HG02870 (cell line): ENCODE data around the gene MBOAT7.

Experiments used
- ATAC-seq: cut with Tn5 transposase; IDR thresholded peaks from one replicate; pipeline ENCODE4 v1.9.1; 2021; ENCODE audit warnings: mild to moderate bottlenecking, moderate library complexity; ENCODE audit not compliant: unreplicated experiment

MBOAT7 gene

DNA sequence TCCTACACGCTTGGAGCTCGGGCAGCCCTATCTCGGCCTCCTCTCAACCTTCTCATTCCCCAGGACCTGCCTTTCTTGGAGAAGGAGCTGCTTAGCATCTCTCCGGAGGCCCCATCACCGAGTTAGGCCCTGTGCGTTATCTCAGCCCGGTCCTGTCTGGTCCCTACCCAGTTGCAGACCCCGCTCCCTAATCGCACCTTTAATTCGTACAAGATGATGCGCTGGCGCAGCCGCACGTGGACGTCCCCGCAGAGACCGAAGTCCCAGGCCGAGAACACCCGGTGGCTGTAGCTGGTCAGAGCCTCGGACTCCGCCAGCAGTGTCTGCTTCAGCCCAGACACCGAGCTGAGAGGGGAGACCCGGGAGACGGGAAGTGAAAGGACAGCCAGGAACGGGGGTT is 24.2 kb downstream of the MBOAT7 start:
- no peak for ATAC-seq

DNA sequence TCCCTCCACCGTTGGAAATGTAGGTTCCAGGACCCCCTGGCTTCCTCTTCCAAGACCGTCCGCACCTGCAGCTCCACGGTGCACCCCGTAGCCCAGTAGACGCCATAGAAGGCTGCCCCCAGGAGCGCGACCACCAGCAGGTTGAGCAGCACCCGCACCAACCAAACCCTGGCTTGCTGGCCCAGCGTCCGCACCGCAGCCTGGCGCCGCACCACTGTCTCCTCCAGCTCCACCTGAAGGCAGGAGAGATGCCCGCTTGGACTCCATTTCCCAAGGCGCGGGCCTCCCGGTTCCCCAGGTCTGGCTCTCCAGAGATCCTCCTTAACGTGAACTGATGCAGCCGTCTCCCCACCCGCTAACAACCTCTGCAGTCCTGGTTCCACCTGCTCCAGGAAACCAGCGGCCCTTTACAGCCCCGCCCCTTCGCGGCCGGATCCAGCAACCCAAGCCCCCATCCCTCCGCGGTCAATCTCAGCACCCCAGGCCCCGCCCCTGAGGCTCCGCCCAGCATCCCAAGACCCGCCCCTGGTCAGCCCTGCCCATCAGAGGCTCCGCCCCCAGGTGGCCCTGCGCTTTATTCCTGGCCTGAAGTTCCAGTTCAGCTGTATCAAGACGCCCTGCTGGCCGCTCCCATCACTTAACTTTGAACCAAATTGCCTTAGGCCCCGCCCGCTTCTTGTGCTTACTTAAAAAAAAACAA is 24.9 kb downstream of the MBOAT7 start:
- ATAC-seq = no peak

DNA sequence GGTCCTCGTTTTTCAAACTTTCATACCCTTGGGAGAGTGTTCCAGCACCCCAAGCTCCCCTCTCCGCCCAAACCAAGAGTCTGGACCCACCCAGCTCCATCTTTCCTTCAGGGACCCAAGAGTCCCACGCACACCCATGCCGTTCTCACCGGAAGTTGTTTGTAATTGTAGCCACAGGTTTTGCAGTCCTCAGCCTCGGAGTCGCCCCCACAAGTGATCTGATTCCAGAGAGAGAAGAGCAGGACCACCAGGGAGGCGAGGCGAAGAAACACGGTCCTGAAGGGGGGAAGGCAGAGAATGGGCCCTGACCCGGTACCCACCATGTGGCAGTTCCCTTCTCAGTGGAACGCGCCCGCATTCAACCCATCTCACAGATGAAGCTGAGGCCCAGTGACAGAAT is 26.5 kb downstream of the MBOAT7 start:
- no peak for ATAC-seq

DNA sequence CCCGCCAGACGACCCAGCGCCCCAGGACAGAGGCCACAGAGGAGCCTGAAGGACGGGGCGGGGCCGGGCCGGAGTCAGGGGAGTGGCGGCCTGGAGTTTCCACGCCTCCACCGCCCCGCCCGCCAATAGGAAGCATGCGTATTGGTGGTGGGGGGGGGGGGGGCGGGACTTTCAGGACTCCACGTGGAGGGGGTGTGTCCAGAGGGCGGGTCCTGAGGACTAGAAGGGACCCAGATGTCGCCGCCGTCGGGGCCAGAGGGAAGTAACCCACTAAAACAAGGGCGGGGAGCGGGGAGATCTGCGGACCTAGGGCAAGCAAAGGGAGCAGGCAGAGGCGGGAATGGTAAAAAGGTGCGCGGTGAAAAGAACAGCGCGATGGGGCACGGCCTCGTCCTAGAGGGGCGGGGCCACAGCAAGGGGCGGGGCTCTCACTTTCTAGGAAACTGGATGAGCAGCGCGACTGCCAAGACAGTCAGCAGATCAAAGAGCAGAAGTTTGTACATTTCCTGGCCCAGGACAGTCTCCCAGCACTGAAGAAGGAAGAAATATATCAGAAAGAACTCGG is 27.1 kb downstream of the MBOAT7 start:
- no peak for ATAC-seq

DNA sequence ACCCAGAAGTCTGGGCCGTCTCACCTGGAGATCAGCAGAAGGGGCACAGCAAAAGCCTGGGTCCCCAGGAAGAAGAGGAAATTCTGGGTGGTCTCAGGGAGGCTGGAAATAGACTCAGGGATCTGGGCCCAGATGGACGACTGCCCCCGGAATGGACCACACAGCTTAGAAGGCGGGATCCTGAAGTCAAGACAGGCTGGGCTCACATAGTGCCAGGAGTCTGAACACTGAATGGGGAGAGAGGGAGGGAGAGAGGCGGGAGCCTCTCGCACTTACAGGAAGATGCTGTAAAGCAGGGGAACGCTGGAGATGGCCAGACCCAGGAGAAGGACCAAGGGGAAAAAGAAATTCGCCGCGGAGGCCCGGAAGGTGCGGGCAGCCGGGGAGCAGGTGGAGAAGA is 28.5 kb downstream of the MBOAT7 start:
- ATAC-seq = no peak

DNA sequence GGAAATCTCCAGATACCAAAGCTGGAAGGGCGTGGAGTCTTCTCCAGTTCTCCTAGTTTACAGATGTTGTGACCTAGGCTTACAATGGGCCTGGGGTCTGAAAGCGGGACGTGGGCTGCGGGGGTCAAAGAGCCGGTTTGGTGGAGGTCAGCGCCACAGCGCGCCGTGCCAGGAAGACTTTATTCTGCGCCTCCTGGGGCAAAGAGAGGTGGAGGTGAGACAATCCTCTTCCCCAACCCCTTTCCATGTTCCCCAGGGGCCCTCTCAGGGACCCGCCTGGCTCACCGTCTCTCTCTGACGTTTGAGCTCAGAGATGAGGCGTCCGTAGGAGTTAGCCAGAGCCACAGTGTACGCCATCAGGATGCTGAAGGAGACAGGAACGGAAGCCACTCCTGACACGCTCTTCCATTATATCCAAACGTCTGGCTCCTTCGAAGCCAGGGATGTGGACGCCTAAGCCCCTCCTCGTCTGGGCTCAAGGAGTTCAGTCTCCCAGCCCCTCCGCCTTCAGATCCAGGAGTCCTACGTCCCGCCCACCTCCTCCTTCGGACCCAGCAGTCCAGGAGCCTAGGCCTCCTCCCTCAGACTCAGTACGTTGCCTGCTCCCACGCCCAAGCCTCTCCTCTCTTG is 29.1 kb downstream of the MBOAT7 start:
- no peak for ATAC-seq

DNA sequence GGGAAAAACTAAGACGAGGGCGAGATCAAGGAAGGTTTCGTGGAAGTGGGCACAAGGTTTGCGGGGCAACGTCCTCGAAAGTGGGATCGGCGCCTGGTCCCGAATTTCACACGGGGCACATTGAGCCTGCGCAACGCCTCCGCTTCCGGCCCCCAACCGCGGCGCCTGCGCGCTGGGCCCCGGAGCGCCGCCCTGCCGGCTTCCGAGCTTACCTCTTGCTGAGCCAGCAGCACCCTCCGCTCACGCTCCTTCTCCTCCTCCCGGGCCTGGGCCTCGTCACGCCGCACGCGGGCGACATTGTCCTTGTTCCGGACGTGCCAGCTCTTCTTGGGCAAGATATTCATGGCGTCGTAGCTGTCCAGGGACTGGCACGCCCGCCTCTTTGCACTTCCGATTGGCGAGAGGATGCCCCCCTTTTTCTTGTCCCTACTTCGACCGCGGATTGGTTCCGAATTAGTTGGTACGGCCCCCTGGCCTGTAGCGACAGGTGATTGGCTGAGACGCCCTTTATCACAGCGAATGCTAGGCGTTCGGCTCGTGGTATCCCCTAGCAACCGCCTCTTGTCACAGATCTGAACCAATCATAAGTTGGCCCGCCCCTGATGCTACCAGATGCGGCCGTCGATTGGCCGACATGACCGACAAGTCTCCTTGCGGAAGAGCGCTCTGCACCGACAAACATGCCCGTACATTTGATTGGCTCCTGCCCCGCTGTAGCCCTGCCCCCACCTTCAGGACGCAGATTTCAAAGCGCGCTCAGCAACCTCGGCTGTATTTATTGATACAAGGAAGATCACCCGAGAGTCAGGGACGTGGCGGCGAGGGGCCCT is 29.8 kb downstream of the MBOAT7 start, which contains the start of gene LENG1:
Gene LENG1 (minus strand): TSS at position 370 of the 830 bp plus-strand sequence. CDS start 26 bp downstream, at position 344.
- peak; percentile 89 for ATAC-seq

DNA sequence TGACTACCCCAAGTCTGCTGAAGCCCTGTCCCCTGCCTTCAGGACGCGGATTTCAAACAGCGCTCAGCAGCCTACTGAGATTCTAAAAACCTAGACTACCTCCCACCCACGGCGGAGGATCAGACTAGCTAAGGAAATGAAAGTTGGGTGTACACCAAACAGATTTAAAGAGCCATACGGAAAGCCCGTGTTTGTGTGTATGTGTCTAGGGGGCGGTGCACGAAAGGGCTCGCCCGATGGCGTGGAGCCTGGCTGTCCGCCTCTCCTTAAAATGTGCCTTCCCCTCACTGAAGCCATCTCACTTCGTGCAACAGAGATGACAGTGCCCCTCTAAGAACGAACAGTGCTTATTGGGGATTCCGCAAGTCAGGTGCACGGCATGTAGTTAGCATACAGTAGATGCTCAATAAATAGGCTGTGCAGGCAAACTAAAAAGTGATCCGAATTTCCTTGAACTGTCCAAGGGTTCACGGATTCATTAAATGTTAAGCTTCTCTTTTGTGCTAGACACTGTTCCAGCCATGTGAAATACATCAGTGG is 30.5 kb downstream of the MBOAT7 start:
- no peak for ATAC-seq

DNA sequence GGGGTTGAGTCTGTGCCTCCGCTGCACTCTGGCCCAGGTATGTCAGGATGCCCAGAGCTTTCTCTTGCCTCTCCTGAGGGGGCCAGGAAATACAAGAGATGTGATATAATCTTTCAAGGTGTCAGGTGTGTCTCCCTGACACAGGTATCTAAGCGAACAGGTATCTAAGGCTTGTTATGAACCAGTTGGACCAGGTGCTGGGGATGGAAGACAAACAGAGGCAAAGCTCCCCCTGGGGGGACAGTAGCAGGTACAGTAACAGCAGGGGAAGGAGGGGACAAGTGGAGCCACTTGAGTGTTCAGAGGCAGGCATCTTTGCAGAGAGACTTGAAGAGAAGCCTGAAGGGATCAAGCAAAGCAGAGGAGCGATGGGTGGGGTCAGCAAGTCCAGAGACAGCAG is 32.4 kb downstream of the MBOAT7 start:
- no peak for ATAC-seq

DNA sequence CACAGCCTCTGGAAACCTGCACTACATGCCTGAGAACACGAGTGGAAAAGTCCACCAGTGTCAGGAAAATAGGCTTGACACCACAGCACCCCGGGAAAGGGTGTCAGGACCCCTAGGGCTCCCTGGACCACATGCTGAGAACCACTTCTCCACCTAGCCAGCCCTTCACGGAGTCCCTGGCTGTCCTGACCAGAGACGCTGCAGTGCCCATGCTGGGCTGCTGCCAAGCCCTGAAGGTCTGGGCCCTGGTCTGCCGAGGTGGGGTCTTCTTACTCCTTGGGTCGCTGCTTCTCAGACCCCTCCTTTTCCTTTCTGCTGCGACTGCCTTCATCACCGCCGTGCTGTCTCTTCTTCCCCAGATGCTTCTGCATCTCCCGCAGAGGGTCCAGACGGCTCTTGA is 32.9 kb downstream of the MBOAT7 start:
- ATAC-seq = no peak

DNA sequence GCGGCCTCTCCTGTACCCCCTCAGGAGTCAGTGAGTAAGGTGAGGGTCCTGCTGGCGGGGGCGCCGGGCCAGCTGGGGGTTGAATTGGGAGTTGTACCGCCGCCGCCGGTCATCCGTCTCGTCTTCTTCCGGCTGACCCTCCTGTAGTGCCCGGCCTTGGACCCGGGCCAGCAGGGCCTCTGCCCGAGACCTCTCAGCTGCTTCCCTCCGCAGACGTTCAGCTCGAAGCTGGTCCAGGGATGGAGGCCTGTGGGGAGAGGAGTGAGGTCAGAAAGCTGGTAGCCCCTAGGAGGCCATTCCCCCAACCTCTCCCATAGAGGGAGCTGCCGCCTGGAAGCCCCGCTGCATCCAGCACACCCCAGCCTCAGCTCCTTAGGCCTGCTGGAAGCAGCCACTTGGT is 33.7 kb downstream of the MBOAT7 start:
- no peak for ATAC-seq

DNA sequence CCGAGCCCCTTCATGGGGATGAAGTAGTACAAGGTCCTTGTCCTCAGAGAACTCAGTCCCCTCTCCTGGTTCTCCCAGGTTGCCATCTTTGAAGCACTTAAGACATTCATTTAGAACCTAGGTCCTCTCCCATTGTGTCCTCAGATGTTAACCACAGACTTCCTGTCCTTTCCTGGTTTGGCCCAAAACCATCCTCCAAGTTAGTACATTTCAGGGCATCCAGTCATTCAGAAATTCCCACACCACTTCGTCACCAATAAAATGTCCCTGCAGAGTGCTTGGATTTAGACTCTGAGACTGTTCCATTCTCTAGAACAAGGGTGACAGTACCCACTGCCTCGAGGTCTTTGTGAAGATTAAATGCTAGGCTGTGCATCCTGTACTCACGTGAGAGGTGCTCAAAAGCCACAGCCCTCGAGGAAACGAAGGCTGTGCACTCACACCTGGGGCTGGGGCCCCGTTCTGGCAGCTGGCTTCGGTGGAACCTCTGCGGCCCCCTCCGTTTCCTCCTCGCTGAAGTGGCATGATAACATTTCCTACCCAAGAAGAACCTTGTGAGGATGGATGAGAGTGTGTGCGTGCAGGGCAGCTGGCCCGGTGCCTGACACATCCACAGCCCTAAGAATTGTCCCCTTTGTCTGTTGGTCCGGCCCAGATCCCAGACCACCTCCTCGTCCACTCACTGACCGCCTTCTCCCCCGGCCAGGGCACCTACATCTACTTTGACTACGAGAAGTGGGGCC is 34.6 kb downstream of the MBOAT7 start:
- ATAC-seq = no peak

DNA sequence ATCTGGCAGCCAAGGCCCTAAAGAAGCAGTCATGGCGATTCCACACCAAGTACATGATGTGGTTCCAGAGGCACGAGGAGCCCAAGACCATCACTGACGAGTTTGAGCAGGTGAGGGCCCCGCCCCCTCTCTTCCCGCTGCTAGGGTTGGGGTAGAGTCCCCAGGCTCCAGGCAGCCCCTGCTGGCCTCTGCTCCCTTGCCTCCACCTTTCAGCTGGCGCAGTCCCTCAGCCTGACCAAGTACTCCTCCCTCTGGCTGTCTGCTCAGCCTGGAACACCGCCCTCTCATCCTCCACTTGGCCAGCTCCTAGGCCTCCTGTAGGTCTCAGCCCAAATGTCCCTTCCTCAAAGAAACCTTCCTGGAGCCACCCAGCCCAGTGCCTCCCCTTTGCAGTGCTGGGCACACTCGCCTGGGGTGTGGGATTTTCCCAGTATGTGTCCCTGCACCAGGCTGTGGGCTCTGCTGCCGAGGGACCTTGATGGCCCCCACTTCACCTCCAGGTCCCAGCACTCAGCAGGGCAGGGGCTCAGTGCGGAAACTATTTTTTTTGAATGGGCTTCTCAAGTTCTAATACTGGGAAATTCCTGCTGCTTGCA is 35.6 kb downstream of the MBOAT7 start:
- ATAC-seq = no peak

DNA sequence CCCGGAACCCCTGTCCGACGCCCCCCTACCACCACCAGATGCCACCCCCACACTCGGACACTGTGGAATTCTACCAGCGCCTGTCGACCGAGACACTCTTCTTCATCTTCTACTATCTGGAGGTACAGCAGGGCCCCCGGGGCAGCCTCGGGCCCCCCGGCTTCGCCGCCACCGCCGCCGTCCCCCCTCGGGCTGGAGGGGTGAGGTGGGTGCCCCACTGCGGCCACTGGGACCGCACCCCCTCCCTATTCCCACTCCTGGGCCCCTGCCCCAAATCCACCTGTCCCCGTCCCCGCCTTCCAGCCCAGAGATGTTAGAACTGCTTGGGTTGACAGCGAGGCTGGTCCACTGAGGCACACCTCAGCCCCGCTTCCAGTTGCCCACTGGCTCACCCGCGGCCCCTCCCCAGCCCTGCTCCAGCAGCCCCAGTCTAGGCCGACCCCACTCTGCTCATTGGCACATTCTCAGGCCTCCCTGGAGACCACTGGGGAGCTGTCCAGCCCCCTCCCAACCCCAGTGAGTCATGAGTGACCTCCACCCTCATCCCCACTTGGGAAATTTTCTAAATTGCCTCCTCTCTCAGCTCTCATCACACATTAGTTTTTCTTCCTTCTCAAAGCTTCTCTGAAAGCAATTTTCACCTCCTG is 36.4 kb downstream of the MBOAT7 start:
- ATAC-seq = no peak

DNA sequence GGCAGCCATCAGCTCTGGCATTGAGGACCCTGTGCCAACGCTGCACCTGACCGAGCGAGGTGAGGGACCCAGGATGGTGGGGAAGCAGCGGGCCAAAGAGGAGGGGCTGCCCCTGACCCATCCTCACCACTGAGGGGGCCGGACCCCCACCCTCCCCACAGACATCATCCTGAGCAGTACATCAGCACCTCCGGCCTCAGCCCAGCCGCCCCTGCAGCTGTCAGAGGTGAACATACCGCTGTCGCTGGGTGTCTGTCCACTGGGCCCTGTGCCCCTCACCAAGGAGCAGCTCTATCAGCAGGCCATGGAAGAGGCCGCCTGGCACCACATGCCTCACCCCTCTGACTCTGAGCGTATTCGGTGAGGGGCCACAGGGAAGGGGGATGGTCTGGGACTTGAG is 37.1 kb downstream of the MBOAT7 start:
- ATAC-seq = no peak

DNA sequence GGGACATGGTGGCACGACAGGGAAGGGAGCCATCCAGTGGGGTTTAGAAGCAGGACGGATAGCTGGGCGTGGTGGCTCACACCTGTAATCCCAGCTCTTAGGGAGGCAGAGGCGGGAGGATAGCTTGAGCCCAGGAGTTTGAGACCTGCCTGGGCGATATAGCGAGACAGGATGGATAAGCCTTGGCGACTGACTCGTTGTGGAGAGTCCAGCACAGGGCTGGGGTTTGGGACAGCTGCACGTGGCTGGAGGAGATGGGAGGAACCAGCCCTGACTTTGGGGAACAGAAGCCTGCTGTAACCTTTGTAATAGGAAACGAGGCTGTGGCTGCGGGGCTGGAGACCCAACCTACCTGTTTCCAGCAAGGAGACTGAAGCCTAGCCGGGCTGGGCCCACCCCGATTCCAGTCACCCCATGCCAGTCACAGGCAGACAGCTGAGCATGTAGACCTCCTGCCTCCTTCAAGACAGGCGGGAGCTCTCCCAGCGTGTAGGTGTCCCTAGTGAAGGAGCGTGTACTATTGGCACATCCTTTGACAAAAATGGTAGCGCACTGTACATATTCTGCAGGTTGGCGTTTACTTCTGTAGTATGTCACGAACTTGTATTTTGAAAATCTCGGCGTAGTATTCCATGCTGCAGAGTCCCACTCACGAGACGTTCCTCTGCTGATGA is 37.9 kb downstream of the MBOAT7 start:
- ATAC-seq = no peak

DNA sequence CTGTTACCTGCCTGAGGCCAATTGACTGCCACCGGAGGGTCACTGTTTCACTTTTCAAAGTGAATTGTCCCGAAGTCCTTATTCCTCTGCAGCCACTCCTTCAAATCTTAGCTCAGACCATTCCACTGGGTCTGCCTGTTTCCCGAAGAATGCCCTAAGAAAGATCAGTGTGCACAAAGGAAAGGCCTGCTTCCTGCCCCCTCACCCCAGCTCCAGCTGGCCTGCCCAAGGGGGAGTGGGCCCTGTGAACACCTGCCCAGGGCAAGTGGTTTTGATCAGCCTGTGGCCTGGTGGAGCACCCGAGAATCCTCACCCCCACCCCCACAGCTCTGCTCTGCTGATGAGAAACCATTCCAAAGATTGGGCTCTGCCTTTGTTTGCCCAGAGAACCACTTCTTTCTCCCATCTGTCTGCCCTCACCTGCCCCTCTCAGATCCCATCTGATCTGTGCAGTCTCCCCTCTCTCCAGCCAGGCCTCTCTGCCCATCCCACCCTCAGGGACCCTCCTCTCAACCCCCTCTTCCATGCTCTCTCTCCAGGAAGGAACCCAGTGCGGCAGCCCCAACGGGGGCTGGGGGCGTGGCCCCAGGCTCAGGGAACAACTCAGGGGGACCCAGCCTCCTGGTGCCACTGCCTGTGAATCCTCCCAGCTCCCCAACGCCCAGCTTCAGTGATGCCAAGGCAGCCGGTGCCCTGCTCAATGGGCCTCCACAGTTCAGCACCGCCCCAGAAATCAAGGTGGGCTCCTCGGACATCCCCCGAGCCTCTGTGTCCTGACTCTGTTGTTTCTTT is 40.2 kb downstream of the MBOAT7 start:
- ATAC-seq = no peak

DNA sequence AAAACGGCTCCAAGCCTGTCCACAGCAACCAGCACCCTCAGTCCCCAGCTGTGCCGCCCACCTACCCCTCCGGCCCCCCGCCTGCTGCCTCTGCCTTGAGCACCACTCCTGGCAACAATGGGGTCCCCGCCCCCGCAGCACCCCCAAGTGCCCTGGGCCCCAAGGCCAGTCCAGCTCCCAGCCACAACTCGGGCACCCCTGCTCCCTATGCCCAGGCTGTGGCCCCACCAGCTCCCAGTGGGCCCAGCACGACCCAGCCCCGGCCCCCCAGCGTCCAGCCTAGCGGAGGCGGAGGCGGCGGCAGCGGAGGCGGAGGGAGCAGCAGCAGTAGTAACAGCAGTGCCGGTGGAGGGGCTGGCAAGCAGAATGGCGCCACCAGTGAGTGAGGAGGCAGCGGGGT is 41.2 kb downstream of the MBOAT7 start:
- no peak for ATAC-seq
